HepG2 (cell line): ENCODE measurements around the gene LHX3.

Source experiments
- JUNB ChIP-seq: sonication (generic); formaldehyde crosslinking; IDR thresholded peaks from 2 replicates; pipeline ENCODE4 v1.8.0; 2022; ENCODE audit warnings: missing genetic modification reagents, mild to moderate bottlenecking, borderline replicate concordance
- USF2 ChIP-seq, 2 experiments: sonication (generic) in 1 of 2; formaldehyde crosslinking in 1 of 2; IDR thresholded peaks; 2 replicates each; pipeline versions ENCODE4 v1.5.1 to v1.6.1; 2011 to 2020; ENCODE audit warnings: borderline replicate concordance in 1 of 2, low read depth in 1 of 2, low read length in 1 of 2, mild to moderate bottlenecking in 1 of 2, missing genetic modification reagents in 1 of 2, moderate library complexity in 1 of 2
- ZNF274 ChIP-seq: sonication (generic); formaldehyde crosslinking; IDR thresholded peaks from 2 replicates; pipeline ENCODE4 v1.5.1; 2020; ENCODE audit warnings: mild to moderate bottlenecking, missing genetic modification reagents

- no peak for TF ChIP-seq USF2 (IDR thresholded peaks at IDR 0.05; ENCODE audit: low read depth, low read length)
- TF ChIP-seq USF2 (CRISPR knock-in tag; IDR thresholded peaks at IDR 0.05; ENCODE audit: borderline replicate concordance) = no peak
- no peak for TF ChIP-seq JUNB
- TF ChIP-seq ZNF274 (CRISPR knock-in tag) = no peak
Measured at GRCh38 chr9:136202454-136203407, 2.2 kb downstream of the LHX3 start.
